Muscle layer of colon (tissue), 2 donors: ENCODE results near the gene MYH7B.

Source experiments
- H3K27ac ChIP-seq: one replicate; pipeline ENCODE4 v1.7.0; 2013; ENCODE audit warnings: low read depth, mild to moderate bottlenecking, low read length, moderate library complexity
- H3K27me3 ChIP-seq, 2 donors: one replicate each; pipeline ENCODE4 v1.7.0; 2013; ENCODE audit warnings: low read length in 2 of 2, mild to moderate bottlenecking in 2 of 2; ENCODE audit not compliant: insufficient read depth in 2 of 2, control insufficient read depth in 1 of 2
- H3K36me3 ChIP-seq: one replicate; pipeline ENCODE4 v1.7.0; 2013; ENCODE audit warnings: mild to moderate bottlenecking, low read length; ENCODE audit not compliant: insufficient read depth
- H3K4me1 ChIP-seq: one replicate; pipeline ENCODE4 v1.7.0; 2013; ENCODE audit warnings: mild to moderate bottlenecking, low read length; ENCODE audit not compliant: insufficient read depth
- H3K4me3 ChIP-seq, 2 donors: one replicate each; pipeline ENCODE4 v1.7.0; 2013; ENCODE audit warnings: low read length in 2 of 2, low read depth in 1 of 2, mild to moderate bottlenecking in 1 of 2, moderate library complexity in 1 of 2
- H3K9ac ChIP-seq: one replicate; pipeline ENCODE4 v1.7.0; 2013; ENCODE audit warnings: low read length
- H3K9me3 ChIP-seq: one replicate; pipeline ENCODE4 v1.7.0; 2013; ENCODE audit warnings: mild to moderate bottlenecking, low read length
- donor health status: abdominal sarcoma.
- donor health status: Adenocarcinoma of cecum.

Gene MYH7B

DNA sequence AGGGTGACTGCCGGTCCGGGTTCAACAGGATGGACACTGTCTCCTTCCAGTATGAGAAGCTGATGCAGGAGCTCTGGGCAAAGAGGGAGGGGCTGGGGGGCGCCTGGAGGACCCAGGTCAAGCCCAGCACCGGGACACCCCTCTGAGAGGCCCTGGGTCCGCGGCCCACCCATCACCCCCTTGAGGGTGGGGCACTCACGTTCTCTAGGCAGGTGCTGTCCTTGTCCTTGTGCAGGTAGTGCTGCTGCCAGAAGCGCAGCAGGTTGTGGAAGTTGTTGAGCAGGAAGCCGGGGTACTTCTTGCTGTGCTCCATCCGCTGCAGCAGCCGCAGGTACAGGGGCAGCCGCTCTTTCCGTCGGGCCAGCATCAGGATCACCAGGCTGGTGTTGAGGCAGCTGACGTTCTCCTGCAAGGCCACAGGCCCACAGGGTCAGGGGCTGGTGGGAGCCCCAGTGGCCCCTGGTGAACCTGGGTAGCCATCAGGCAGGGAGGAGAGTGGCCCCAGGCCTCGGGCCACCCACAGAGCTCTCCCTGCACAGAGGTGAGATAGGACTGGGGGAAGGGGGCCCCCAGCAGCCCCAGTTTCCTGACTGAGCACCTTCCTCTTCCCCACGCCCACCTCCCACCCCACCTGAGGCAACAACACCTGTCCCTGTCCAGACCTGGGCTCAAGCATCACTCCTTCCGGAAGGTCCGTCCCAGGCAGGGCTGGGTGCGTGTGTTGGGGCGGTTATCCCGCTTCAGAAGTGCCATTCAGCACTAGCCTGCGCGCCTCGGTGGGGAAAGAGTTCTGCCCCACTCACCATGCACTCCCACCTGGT, 47.8 kb downstream of the MYH7B start:
- no peaks in the 10 kb centered on the region for H3K4me1 ChIP-seq
- no peaks in the 10 kb centered on the region for H3K9me3 ChIP-seq
- H3K36me3 ChIP-seq: peaks cover 79% of the 10 kb centered on the region
- no peak overlapping the region for H3K27ac ChIP-seq
- H3K27me3 ChIP-seq: no peaks in the 10 kb centered on the region
- no peak overlapping the region for H3K4me3 ChIP-seq
- no peak overlapping the region for H3K9ac ChIP-seq

DNA sequence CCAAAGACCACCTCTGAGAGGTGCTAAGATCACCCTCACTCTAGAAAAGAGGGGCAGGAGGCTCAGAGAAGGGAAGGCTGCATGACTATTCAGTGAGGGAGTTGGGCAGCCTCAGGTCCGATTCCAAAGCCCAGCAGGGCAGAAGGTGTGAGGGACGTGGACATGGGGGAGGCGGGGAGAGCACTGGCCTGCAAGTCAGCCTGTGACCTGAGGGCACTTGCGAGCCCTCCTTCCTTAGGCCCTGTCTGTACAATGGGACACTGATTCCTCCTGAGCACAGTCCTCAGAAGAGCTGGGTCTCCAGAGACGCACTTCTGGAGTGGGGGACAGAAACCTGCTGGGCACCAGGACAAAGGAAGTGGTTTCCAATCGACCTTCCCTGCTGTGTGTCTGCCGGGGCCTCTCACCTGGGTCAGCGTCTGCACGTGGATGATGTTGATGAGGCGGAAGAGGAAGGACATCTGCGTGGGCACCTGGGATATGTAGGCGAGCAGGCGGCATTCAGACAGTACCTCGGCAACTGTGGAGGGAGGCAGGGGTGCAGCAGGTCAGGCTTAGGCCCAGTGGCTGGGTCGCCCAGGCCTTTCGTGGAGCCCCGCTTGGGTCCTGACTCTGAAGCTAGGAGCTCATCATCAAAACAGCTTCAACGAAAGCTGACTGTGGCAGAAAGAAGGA, 48.5 kb downstream of the MYH7B start:
- Histone ChIP-seq H3K36me3 (peaks cover 80% of the 10 kb centered on the region), H3K9ac (no peak overlapping the region), H3K4me1 (no peaks in the 10 kb centered on the region), H3K9me3 (no peaks in the 10 kb centered on the region), H3K27ac (no peak overlapping the region), H3K4me3 (no peak overlapping the region), H3K27me3 (no peaks in the 10 kb centered on the region)

DNA sequence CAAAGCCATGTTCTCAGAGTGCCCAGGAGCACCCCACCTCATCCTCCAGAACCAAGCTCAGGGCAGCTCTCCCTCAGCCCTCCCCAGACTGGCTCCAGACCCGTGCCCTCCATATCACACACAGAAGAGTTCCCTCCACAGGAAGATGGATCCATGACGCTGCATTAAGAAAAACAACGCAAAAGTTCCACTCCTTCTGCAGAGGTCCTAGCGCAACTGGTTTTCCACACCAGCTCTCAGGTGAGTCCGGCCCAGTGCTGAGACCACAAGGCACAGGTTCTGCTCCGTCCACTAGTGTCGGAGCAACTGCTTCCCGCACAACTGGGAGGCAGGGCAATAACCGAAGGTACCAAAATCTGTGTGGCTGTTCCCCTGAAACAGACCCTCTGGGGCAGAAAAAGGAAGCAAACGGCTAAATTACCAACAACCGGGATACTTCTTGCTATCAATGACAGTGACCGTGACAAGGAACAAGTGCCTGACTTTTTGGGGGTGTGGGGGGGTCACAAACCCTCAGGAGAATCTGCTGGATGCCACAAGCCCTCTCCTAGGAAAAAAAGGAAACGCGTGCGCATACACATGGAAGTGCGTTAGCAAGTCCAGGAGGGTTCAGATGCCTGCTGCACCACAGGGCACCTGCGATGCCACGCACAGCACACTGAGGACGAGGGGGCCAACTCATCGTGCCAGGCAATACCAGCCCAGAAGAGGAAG, 49.2 kb downstream of the MYH7B start:
- Histone ChIP-seq H3K4me1 (no peaks in the 10 kb centered on the region), H3K27me3 (no peaks in the 10 kb centered on the region), H3K36me3 (peaks cover 84% of the 10 kb centered on the region), H3K9ac (no peak overlapping the region), H3K9me3 (no peaks in the 10 kb centered on the region), H3K4me3 (no peak overlapping the region), H3K27ac (no peak overlapping the region)
